Body of pancreas (tissue), 4 donors: Measurements from ENCODE around the gene ACHE. TPM values are rescaled to one million over a fixed set of nuclear protein-coding genes. Genes with fewer than 3 reads are reported as not detected.

Source experiments
- ATAC-seq: fragments of 150-250 bp; one replicate; pipeline ENCODE4 v1.9.1; 2016
- DNase-seq, 4 donors: peaks; one replicate each; pipeline ENCODE4 v3.0.0-alpha.2; 2019
- H3K27ac ChIP-seq, 4 donors: fragments of 200-600 bp; sonication (generic); 1 replicate in 3 of 4; 2 replicates in 1 of 4; pipeline versions ENCODE4 v1.5.1 to v1.6.1; 2016 to 2019; ENCODE audit warnings: mild to moderate bottlenecking in 1 of 4, mixed read lengths in 1 of 4, moderate library complexity in 1 of 4
- H3K27me3 ChIP-seq, 2 donors: fragments of 200-600 bp; sonication (generic); one replicate each; pipeline ENCODE4 v1.6.0; 2016; ENCODE audit warnings: mild to moderate bottlenecking in 1 of 2
- H3K36me3 ChIP-seq, 2 donors: fragments of 200-600 bp; sonication (generic); replicated peaks in 1 of 2; 2 replicates each; pipeline ENCODE4 v1.5.1; 2016; ENCODE audit warnings: low read depth in 2 of 2; ENCODE audit not compliant: insufficient read depth in 1 of 2
- H3K4me1 ChIP-seq: fragments of 200-600 bp; sonication (generic); one replicate; pipeline ENCODE4 v1.6.0; 2016
- H3K4me3 ChIP-seq, 2 donors: fragments of 200-600 bp; sonication (generic); 1 replicate in 1 of 2; 2 replicates in 1 of 2; pipeline ENCODE4 v1.5.1; 2016 to 2019
- H3K9me3 ChIP-seq, 3 donors: fragments of 200-600 bp; sonication (generic); 1 replicate in 2 of 3; 2 replicates in 1 of 3; pipeline ENCODE4 v1.5.1; 2016
- POLR2A ChIP-seq, 3 donors: fragments of 450-650 bp; IDR thresholded peaks; one replicate each; pipeline ENCODE4 v1.6.1; 2016; ENCODE audit warnings: antibody characterized with exemption in 3 of 3, mild to moderate bottlenecking in 2 of 3
- WGBS, 2 donors: methylation state at CpG; one replicate each; pipeline ENCODE4 v1.1.5; 2017; 5-methylcytosine and 5-hydroxymethylcytosine counted together
- intact Hi-C: fragments of 100-400 bp; cut with DNase I; formaldehyde crosslinking; loops from one replicate; pipeline ENCODE4 v1.15.1; 2023
- total RNA-seq, 2 donors: library from RNA; depleted of rRNA; stranded (reverse); fragments of >200 nt; gene quantifications; one replicate each; pipeline ENCODE4 v1.1.0, GENCODE V29; 2016
- TF ChIP-seq, protein P1 (sequence below), 7 experiments: fragments of 450-650 bp in 4 of 7; fragments of 200-600 bp in 3 of 7; sonication (generic) in 3 of 7; IDR thresholded peaks; one replicate each; pipeline ENCODE4 v1.5.1; 2016 to 2019; ENCODE audit warnings: antibody characterized with exemption in 7 of 7

Gene ACHE
- total RNA-seq, 2 donors from 2014 or later: 6.2 to 7.3 TPM

DNA sequence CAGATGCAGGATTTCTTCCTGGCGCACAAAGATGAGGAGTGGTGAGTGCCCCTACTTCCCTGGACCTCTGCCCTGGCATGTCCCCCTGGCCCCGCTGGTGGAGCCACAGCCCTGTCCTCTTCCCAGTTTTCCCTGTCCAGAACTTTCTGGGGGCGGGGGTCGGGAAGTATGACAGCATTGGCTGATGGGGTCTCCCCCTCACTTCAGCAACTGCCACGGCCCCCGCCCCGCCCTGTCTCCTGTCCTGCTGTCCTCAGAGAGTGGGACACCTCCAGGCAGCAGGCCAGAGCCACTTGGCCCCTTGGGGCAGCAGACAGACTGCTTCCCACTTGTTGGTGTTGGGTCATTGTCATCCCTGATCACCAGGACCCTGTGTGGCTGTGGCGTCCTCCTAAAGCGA, 13.5 kb downstream of the ACHE start:
- ATAC-seq (no peak), DNase-seq (no peak)
- Histone ChIP-seq H3K9me3 (no peaks in the 10 kb centered on the region), H3K27me3 (no peaks in the 10 kb centered on the region), H3K4me1 (peaks cover 20% of the 10 kb centered on the region), H3K4me3 (no peak overlapping the region), H3K36me3 (peaks cover 11 to 41% of the 10 kb centered on the region in 2 donors), H3K27ac (no peak overlapping the region)
- WGBS, 2 donors: 94% methylated on average over 8 to 9 of the region's 9 CpGs
- TF ChIP-seq POLR2A (IDR thresholded peaks at IDR 0.05): no peak
- TF ChIP-seq, protein P1, sequence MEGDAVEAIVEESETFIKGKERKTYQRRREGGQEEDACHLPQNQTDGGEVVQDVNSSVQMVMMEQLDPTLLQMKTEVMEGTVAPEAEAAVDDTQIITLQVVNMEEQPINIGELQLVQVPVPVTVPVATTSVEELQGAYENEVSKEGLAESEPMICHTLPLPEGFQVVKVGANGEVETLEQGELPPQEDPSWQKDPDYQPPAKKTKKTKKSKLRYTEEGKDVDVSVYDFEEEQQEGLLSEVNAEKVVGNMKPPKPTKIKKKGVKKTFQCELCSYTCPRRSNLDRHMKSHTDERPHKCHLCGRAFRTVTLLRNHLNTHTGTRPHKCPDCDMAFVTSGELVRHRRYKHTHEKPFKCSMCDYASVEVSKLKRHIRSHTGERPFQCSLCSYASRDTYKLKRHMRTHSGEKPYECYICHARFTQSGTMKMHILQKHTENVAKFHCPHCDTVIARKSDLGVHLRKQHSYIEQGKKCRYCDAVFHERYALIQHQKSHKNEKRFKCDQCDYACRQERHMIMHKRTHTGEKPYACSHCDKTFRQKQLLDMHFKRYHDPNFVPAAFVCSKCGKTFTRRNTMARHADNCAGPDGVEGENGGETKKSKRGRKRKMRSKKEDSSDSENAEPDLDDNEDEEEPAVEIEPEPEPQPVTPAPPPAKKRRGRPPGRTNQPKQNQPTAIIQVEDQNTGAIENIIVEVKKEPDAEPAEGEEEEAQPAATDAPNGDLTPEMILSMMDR (IDR thresholded peaks at IDR 0.05): no peak
- intact Hi-C loops: no loop called here

DNA sequence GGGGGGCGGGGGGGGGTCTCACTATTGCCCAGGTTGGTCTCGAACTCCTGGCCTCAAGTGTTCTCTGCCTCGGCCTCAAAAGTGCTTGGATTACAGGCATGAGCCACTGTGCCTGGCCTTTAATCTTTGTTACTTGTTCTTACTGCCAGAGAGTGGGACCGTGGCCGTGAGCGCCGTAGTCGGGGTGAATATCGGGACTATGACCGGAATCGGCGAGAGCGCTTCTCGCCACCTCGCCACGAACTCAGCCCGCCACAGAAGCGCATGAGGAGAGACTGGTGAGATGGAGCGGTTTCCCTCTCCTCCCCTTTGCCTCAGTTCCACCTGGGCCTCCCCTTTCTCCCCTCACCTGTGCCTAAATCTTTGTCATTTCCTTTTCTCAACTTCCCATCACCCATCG, 14.6 kb downstream of the ACHE start:
- Histone ChIP-seq H3K27ac (no peak overlapping the region), H3K27me3 (no peaks in the 10 kb centered on the region), H3K4me1 (peaks cover 31% of the 10 kb centered on the region), H3K9me3 (no peaks in the 10 kb centered on the region), H3K4me3 (no peak overlapping the region), H3K36me3 (peaks cover 5 to 37% of the 10 kb centered on the region in 2 donors)
- no peak for DNase-seq
- no peak for ATAC-seq
- 91 to 97% methylated on average over 18 to 20 of the region's 20 CpGs for WGBS, 2 donors
- intact Hi-C loops: no loop called here
- TF ChIP-seq, protein P1 (IDR thresholded peaks at IDR 0.05): no peak
- no peak for TF ChIP-seq POLR2A (IDR thresholded peaks at IDR 0.05)

DNA sequence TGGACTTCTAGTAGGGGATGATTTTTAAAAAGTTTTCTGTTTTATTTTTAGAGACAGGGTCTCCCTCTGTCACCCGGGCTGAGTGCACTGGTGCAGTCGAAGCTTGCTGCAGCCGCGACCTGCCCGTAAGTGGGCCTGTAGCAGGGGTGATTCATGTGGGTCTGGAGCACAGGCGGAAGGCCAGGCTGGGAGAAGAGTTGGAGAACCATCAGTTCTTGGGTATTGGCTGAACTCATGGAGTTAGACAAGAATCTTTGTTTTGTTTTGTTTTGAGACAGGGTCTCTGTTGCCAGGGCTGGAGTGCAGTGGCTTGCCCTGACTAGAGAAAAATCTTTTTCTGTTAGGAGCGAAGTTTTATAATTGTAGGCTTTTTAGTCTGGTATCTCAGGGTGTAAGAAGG, 15.0 kb downstream of the ACHE start:
- H3K36me3 ChIP-seq: peaks cover 4 to 32% of the 10 kb centered on the region in 2 donors
- ATAC-seq: no peak
- H3K4me3 ChIP-seq: no peak overlapping the region
- no peaks in the 10 kb centered on the region for H3K27me3 ChIP-seq
- peaks cover 36% of the 10 kb centered on the region for H3K4me1 ChIP-seq
- no peak overlapping the region for H3K27ac ChIP-seq
- no peaks in the 10 kb centered on the region for H3K9me3 ChIP-seq
- TF ChIP-seq, protein P1 (IDR thresholded peaks at IDR 0.05): no peak
- no peak for TF ChIP-seq POLR2A (IDR thresholded peaks at IDR 0.05)
- 89 to 94% methylated on average over 7 of the region's 7 CpGs for WGBS, 2 donors
- DNase-seq: no peak
- intact Hi-C loops: no loop called here

DNA sequence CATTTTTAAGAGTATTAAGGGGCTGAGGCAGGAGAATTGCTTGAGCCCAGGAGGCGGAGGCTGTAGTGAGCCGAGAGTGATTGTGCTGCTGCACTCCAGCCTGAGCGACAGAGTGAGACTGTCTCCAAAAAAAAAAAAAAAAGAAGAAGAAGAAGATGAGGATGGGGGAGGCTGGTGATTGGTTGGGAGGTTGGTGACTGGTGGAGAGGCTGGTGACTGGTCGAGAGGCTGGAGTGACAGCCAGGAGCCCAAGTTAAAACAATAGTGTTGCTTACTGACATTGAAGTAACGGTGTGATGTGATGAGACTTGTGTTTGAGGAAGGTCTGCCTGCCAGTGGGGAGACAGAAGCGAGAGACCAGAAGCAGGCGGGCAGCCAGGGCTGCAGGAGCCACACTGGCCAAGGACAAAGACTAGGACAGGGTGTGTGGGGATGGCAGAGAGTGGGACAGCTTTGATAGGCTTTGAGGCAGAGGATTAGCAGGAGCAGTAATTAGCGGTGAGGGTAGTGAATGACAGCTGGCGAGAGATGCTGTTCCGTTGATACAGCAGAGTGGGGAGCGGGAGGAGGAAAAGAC, 15.9 kb downstream of the ACHE start:
- Histone ChIP-seq H3K4me1 (peaks cover 38% of the 10 kb centered on the region), H3K27ac (no peak overlapping the region), H3K27me3 (no peaks in the 10 kb centered on the region), H3K36me3 (peaks cover 4 to 23% of the 10 kb centered on the region in 2 donors), H3K4me3 (no peak overlapping the region), H3K9me3 (no peaks in the 10 kb centered on the region)
- ATAC-seq (no peak), DNase-seq (no peak)
- no peak for TF ChIP-seq POLR2A (IDR thresholded peaks at IDR 0.05)
- TF ChIP-seq, protein P1 (IDR thresholded peaks at IDR 0.05): no peak
- WGBS, 2 donors: 82 to 84% methylated on average over 11 of the region's 11 CpGs
- intact Hi-C loops: no loop called here

DNA sequence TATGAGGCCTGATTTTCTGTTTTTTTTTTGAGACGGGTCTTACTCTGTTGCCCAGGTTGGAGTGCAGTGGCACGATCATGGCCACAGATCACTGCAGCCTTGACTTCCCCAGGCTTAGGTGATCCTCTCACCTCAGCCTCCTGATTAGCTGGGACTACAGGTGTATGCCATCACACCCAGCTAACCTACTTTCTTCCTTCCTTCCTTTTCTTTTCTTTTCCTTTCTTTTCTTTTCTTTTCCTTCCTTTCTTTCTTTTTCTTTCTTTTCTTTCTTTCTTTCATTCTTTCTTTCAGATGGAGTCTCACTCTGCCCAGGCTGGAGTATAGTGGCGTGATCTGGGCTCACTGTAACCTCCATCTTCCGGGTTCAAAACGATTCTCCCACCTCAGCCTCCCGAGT, 17.0 kb downstream of the ACHE start:
- H3K27ac ChIP-seq: no peak overlapping the region
- peaks cover 46% of the 10 kb centered on the region for H3K4me1 ChIP-seq
- H3K36me3 ChIP-seq: peaks cover 4 to 16% of the 10 kb centered on the region in 2 donors
- WGBS, 2 donors: 69 to 70% methylated on average over 6 of the region's 6 CpGs
- no peak for DNase-seq
- no peaks in the 10 kb centered on the region for H3K27me3 ChIP-seq
- intact Hi-C loops: no loop called here
- H3K9me3 ChIP-seq: no peaks in the 10 kb centered on the region
- H3K4me3 ChIP-seq: no peak overlapping the region
- ATAC-seq: no peak
- TF ChIP-seq, protein P1 (IDR thresholded peaks at IDR 0.05): no peak
- TF ChIP-seq POLR2A (IDR thresholded peaks at IDR 0.05): no peak
